ENCODE data around the gene RBPJL.

Gene RBPJL

DNA sequence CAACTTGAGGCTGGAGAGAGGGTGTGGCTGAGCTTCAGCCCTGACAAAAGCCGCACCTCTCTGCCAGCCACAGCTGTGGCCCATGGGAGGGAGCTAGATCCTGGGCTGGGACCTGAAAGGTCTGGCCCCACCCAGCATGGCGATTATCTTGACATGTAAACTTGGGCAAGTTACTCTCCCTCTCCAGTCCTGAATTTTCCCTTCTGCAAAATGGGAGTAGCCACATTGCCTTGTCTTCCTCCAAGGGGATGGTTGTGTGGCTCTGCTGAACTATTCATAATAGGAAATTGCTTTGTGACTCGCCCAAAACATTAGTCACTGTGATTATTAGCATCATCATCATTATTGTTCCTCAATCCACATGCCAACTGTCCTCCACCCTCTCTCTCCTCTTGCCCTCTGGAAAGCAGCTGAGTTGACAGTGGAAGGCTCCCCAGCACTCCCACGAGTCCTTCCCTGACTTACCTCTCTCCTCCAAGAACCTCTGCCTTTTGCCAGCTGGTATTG, 23.0 kb upstream of the RBPJL start:
- ATAC-seq = no peak
- no peak for TF ChIP-seq ZC3H10 (CRISPR knock-in tag; IDR thresholded peaks at IDR 0.05)
- TF ChIP-seq, protein P1, sequence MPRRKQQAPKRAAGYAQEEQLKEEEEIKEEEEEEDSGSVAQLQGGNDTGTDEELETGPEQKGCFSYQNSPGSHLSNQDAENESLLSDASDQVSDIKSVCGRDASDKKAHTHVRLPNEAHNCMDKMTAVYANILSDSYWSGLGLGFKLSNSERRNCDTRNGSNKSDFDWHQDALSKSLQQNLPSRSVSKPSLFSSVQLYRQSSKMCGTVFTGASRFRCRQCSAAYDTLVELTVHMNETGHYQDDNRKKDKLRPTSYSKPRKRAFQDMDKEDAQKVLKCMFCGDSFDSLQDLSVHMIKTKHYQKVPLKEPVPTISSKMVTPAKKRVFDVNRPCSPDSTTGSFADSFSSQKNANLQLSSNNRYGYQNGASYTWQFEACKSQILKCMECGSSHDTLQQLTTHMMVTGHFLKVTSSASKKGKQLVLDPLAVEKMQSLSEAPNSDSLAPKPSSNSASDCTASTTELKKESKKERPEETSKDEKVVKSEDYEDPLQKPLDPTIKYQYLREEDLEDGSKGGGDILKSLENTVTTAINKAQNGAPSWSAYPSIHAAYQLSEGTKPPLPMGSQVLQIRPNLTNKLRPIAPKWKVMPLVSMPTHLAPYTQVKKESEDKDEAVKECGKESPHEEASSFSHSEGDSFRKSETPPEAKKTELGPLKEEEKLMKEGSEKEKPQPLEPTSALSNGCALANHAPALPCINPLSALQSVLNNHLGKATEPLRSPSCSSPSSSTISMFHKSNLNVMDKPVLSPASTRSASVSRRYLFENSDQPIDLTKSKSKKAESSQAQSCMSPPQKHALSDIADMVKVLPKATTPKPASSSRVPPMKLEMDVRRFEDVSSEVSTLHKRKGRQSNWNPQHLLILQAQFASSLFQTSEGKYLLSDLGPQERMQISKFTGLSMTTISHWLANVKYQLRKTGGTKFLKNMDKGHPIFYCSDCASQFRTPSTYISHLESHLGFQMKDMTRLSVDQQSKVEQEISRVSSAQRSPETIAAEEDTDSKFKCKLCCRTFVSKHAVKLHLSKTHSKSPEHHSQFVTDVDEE (CRISPR knock-in tag; IDR thresholded peaks at IDR 0.05) = no peak

- TF ChIP-seq CREB5 (CRISPR knock-in tag; IDR thresholded peaks at IDR 0.05; ENCODE audit: low read depth) (no peak), ESRRG (CRISPR knock-in tag; IDR thresholded peaks at IDR 0.05) (no peak), CSDC2 (CRISPR knock-in tag; IDR thresholded peaks at IDR 0.05) (no peak), TOX (CRISPR knock-in tag; IDR thresholded peaks at IDR 0.05; ENCODE audit: borderline replicate concordance) (no peak), OSR1 (CRISPR knock-in tag; IDR thresholded peaks at IDR 0.05) (no peak), ZFP30 (CRISPR knock-in tag; IDR thresholded peaks at IDR 0.05) (no peak)
- TF ChIP-seq, protein P2, sequence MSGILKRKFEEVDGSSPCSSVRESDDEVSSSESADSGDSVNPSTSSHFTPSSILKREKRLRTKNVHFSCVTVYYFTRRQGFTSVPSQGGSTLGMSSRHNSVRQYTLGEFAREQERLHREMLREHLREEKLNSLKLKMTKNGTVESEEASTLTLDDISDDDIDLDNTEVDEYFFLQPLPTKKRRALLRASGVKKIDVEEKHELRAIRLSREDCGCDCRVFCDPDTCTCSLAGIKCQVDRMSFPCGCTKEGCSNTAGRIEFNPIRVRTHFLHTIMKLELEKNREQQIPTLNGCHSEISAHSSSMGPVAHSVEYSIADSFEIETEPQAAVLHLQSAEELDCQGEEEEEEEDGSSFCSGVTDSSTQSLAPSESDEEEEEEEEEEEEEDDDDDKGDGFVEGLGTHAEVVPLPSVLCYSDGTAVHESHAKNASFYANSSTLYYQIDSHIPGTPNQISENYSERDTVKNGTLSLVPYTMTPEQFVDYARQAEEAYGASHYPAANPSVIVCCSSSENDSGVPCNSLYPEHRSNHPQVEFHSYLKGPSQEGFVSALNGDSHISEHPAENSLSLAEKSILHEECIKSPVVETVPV (CRISPR knock-in tag; IDR thresholded peaks at IDR 0.05) = no peak
- no peak for ATAC-seq
These were observed 18.3 kb upstream of the RBPJL start for GRCh38 chr20:45288376-45288775.

DNA sequence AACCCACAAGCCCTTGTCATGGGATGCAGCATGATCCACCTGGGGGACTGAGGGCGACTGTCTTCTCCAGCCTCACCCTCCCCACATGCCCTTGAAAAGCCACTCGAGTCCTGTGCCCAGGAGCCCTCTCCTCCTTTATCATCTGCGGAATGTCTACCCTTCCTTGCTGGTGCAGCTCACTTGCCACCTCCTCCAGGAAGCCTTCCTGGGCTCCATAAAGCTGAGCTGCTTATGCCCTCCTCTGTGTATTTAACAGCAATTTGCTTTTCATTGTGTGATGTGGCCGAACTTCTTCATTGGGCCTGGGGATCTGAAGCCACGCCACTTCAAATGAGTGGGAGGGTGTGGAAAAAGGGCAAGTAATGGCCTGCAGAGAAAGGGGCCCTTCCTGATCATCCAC, 17.8 kb upstream of the RBPJL start:
- TF ChIP-seq ZFP30 (CRISPR knock-in tag; IDR thresholded peaks at IDR 0.05) = no peak
- TF ChIP-seq OSR1 (CRISPR knock-in tag; IDR thresholded peaks at IDR 0.05) = no peak
- TF ChIP-seq ZNF565 (CRISPR knock-in tag; conservative IDR thresholded peaks at IDR 0.05; ENCODE audit: low read depth) = no peak
- no peak for TF ChIP-seq ISL1 (CRISPR knock-in tag; IDR thresholded peaks at IDR 0.05)
- no peak for TF ChIP-seq ZNF8 (CRISPR knock-in tag; IDR thresholded peaks at IDR 0.05)
- no peak for TF ChIP-seq TOX (CRISPR knock-in tag; IDR thresholded peaks at IDR 0.05; ENCODE audit: borderline replicate concordance)
- TF ChIP-seq, protein P3, sequence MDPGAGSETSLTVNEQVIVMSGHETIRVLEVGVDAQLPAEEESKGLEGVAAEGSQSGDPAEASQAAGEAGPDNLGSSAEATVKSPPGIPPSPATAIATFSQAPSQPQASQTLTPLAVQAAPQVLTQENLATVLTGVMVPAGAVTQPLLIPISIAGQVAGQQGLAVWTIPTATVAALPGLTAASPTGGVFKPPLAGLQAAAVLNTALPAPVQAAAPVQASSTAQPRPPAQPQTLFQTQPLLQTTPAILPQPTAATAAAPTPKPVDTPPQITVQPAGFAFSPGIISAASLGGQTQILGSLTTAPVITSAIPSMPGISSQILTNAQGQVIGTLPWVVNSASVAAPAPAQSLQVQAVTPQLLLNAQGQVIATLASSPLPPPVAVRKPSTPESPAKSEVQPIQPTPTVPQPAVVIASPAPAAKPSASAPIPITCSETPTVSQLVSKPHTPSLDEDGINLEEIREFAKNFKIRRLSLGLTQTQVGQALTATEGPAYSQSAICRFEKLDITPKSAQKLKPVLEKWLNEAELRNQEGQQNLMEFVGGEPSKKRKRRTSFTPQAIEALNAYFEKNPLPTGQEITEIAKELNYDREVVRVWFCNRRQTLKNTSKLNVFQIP (CRISPR knock-in tag; IDR thresholded peaks at IDR 0.05; ENCODE audit: borderline replicate concordance, low read depth) = no peak
- TF ChIP-seq ZC3H10 (CRISPR knock-in tag; IDR thresholded peaks at IDR 0.05) = no peak
- no peak for TF ChIP-seq RARB (CRISPR knock-in tag; IDR thresholded peaks at IDR 0.05)
- TF ChIP-seq CSDC2 (CRISPR knock-in tag; IDR thresholded peaks at IDR 0.05) = no peak
- no peak for TF ChIP-seq ZNF70 (CRISPR knock-in tag; IDR thresholded peaks at IDR 0.05)
- no peak for TF ChIP-seq BACH2 (CRISPR knock-in tag; IDR thresholded peaks at IDR 0.05; ENCODE audit: borderline replicate concordance)
- no peak for ATAC-seq

DNA sequence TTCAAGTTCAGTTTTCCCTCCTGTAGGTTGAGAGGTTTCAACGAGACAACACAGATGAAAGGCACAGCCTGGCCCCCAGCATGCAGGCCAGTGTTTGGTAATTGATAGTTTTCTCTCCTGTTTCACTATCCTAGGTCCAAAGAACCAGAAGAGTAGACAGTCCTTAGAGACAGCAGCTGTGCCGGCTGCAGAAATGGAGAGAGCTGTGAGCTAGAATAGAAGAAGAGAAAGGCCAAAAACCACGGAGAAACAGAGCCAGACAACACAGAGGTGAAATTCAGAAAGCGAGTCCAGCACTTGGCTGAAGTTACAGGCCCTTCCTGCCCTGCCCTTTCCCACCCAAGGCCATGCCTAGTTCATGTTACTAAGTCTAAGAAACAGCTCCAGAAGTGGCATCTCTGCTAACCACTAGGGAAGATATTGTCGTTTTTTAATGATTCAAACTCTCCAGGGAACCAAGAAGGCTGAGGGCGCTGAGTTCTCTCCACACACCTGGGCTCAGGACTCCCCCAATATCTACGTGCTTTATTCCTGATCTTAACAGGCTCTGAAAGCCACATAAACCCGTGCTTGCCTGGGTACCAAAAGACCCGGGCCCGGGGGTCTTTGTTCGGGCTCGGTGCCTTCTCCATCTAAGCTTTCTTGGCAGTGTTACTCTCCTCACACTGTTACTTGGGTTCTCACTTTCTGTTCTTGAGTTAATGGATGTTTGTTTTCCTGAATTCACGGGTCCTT, 16.5 kb upstream of the RBPJL start:
- ATAC-seq = no peak
- TF ChIP-seq ARNTL (CRISPR knock-in tag; IDR thresholded peaks at IDR 0.05; ENCODE audit: borderline replicate concordance, low read depth) (no peak), PPARA (CRISPR knock-in tag; IDR thresholded peaks at IDR 0.05; ENCODE audit: borderline replicate concordance) (no peak), TCF4 (CRISPR knock-in tag; IDR thresholded peaks at IDR 0.05; ENCODE audit: borderline replicate concordance) (no peak), ZNF8 (CRISPR knock-in tag; IDR thresholded peaks at IDR 0.05) (no peak), ESRRG (CRISPR knock-in tag; IDR thresholded peaks at IDR 0.05) (no peak), CREB5 (CRISPR knock-in tag; IDR thresholded peaks at IDR 0.05; ENCODE audit: low read depth) (no peak), ZNF565 (CRISPR knock-in tag; conservative IDR thresholded peaks at IDR 0.05; ENCODE audit: low read depth) (no peak)
- TF ChIP-seq, protein P1 (CRISPR knock-in tag; IDR thresholded peaks at IDR 0.05) = no peak
- TF ChIP-seq, protein P4, sequence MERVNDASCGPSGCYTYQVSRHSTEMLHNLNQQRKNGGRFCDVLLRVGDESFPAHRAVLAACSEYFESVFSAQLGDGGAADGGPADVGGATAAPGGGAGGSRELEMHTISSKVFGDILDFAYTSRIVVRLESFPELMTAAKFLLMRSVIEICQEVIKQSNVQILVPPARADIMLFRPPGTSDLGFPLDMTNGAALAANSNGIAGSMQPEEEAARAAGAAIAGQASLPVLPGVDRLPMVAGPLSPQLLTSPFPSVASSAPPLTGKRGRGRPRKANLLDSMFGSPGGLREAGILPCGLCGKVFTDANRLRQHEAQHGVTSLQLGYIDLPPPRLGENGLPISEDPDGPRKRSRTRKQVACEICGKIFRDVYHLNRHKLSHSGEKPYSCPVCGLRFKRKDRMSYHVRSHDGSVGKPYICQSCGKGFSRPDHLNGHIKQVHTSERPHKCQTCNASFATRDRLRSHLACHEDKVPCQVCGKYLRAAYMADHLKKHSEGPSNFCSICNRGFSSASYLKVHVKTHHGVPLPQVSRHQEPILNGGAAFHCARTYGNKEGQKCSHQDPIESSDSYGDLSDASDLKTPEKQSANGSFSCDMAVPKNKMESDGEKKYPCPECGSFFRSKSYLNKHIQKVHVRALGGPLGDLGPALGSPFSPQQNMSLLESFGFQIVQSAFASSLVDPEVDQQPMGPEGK (CRISPR knock-in tag; IDR thresholded peaks at IDR 0.05; ENCODE audit: borderline replicate concordance) = no peak

All from SK-N-SH treated with all-trans-retinoic acid at 6 μM for 48 hours (cell line).